Endodermal cell (in vitro differentiated cells): Measurements from ENCODE around the gene ITSN1. TPM values are rescaled to one million over a fixed set of nuclear protein-coding genes. Genes with fewer than 3 reads are reported as not detected.

Experiments used
- DNase-seq: peaks from one replicate; pipeline ENCODE4 v3.0.0-alpha.2; 2017
- H3K27ac ChIP-seq: 2 replicates; pipeline ENCODE4 v1.5.1; 2013; ENCODE audit warnings: mild to moderate bottlenecking, low read depth, low read length, moderate library complexity
- H3K27me3 ChIP-seq: 2 replicates; pipeline ENCODE4 v1.6.1; 2013; ENCODE audit warnings: mild to moderate bottlenecking, low read length, moderate library complexity; ENCODE audit not compliant: insufficient read depth, control insufficient read depth, poor library complexity, severe bottlenecking
- H3K36me3 ChIP-seq: 2 replicates; pipeline ENCODE4 v1.7.0; 2013; ENCODE audit warnings: mild to moderate bottlenecking, low read length, moderate library complexity; ENCODE audit not compliant: control insufficient read depth, insufficient read depth
- H3K4me1 ChIP-seq: one replicate; pipeline ENCODE4 v1.7.0; 2013; ENCODE audit warnings: low read length; ENCODE audit not compliant: control insufficient read depth, insufficient read depth
- H3K4me3 ChIP-seq: 2 replicates; pipeline ENCODE4 v1.5.1; 2013; ENCODE audit warnings: mild to moderate bottlenecking, low read length, moderate library complexity
- H3K9ac ChIP-seq: 2 replicates; pipeline ENCODE4 v1.6.1; 2013; ENCODE audit warnings: mild to moderate bottlenecking, low read length, moderate library complexity; ENCODE audit not compliant: poor library complexity, severe bottlenecking; ENCODE audit errors: extremely low read depth
- H3K9me3 ChIP-seq: 2 replicates; pipeline ENCODE4 v1.6.1; 2013; ENCODE audit warnings: mild to moderate bottlenecking, low read length, moderate library complexity; ENCODE audit not compliant: control insufficient read depth
- H3K27ac Mint-ChIP-seq: 2 replicates; pipeline ENCODE4 v1.8.0; 2020; ENCODE audit warnings: mixed read lengths
- H3K27me3 Mint-ChIP-seq: 2 replicates; pipeline ENCODE4 v1.8.0; 2021; ENCODE audit warnings: mild to moderate bottlenecking, mixed read lengths; ENCODE audit not compliant: insufficient read depth
- H3K36me3 Mint-ChIP-seq: 2 replicates; pipeline ENCODE4 v1.8.0; 2020; ENCODE audit warnings: low read depth, mixed read lengths
- H3K4me1 Mint-ChIP-seq: 2 replicates; pipeline ENCODE4 v1.8.0; 2020; ENCODE audit warnings: mixed read lengths
- H3K4me3 Mint-ChIP-seq: 2 replicates; pipeline ENCODE4 v1.8.0; 2020; ENCODE audit warnings: mild to moderate bottlenecking, moderate library complexity, mixed read lengths
- H3K9me3 Mint-ChIP-seq: 2 replicates; pipeline ENCODE4 v1.8.0; 2020; ENCODE audit warnings: mild to moderate bottlenecking, mixed read lengths
- CTCF ChIP-seq: fragments of 200-600 bp; sonication (generic); conservative IDR thresholded peaks from 2 replicates; pipeline ENCODE4 v1.5.0; 2021; ENCODE audit warnings: antibody characterized with exemption, mild to moderate bottlenecking
- whole genome bisulfite sequencing, 2 experiments: methylation state at CpG; one replicate each; pipeline versions ENCODE4 v1.1.5 to v1.1.7; 2013; ENCODE audit warnings: missing lambda C conversion rate in 2 of 2, mixed read lengths in 1 of 2; ENCODE audit not compliant: insufficient coverage in 1 of 2, insufficient read length in 1 of 2; 5-methylcytosine and 5-hydroxymethylcytosine counted together
- total RNA-seq, 2 donors: library from RNA; stranded (reverse); fragmentation: NEBNext Ultra II Directional in 1 of 2; extraction: Animal tissue kit (Norgen Biotek cat#: 25700) in 1 of 2; gene quantifications; 2 replicates in 1 of 2; 3 replicates in 1 of 2; pipeline ENCODE4 v1.2.1, GENCODE V29; 2021

ITSN1 gene
- total RNA-seq, 2 donors from 2014 or later, result 89.6 to 104 TPM

DNA sequence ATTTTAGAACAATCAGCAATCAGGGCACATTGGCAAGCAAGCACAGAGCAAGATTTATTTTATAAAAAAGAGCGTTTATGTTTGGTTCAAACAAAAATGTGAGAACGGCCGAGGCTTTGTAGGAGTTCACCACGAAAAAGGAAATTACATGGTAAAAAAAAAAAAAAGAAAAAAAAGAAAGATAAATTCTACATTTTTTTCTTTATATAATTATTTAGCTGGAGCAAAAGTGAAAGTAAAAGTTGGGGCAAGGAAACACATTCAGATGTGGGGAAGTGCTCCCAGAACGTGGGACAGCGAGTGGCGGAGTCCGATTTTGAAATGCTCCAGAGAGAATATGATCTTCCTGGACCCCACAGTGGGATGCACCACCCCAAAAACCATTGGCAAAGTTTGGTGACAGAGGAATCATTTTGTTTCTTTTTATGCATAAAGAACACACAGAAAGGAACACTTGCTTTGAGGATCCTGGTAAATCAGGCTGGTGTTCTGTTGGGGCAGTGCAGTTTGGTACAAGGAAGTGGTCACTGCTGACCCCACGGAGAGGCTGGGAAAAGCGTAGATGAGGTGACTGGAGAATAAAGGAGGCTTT lies 289.6 kb downstream of the ITSN1 start:
- DNase-seq, result no peak
- no peak for TF ChIP-seq CTCF
- Mint-ChIP-seq H3K27me3 (no peaks in the 10 kb centered on the region), H3K36me3 (peaks cover 15% of the 10 kb centered on the region), H3K27ac (peak overlapping the region; percentile 94), H3K4me1 (peaks cover 9% of the 10 kb centered on the region), H3K9me3 (peaks cover 11% of the 10 kb centered on the region), H3K4me3 (peak overlapping the region; percentile 69)
- no peaks in the 10 kb centered on the region for H3K27me3 ChIP-seq
- H3K9ac ChIP-seq, result peak overlapping the region; percentile 74
- peak overlapping the region; percentile 86 for H3K4me3 ChIP-seq
- H3K4me1 ChIP-seq, result peaks cover 4% of the 10 kb centered on the region
- H3K36me3 ChIP-seq, result no peaks in the 10 kb centered on the region
- peaks cover 6% of the 10 kb centered on the region for H3K9me3 ChIP-seq
- WGBS, 2 experiments, result 82 to 89% methylated on average over 6 to 9 of the region's 10 CpGs
- H3K27ac ChIP-seq, result peak overlapping the region; percentile 87

DNA sequence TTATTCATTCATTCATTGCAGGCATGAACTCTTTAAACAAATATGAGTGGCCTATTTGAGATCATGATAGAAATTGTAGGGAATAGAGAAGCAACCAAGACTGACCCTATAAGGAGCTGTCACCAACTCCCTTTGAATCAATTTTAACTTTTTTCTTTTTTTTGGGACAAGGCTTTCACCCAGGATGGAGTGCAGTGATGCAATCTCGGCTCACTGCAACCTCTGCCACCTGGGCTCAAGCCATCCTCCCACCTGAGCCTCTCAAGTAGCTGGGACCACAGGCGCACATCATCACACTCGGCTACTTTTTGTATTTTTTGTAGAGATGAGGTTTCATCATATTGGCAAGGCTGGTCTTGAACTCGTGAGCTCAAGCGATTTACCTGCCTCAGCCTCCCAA lies 290.4 kb downstream of the ITSN1 start:
- Histone ChIP-seq H3K36me3 (no peaks in the 10 kb centered on the region), H3K9ac (no peak overlapping the region), H3K9me3 (peaks cover 6% of the 10 kb centered on the region), H3K27ac (peak overlapping the region; percentile 22), H3K27me3 (no peaks in the 10 kb centered on the region), H3K4me3 (peak overlapping the region; percentile 86), H3K4me1 (peaks cover 4% of the 10 kb centered on the region)
- TF ChIP-seq CTCF, result no peak
- peaks cover 15% of the 10 kb centered on the region for H3K36me3 Mint-ChIP-seq
- H3K4me1 Mint-ChIP-seq, result peaks cover 9% of the 10 kb centered on the region
- DNase-seq, result no peak
- no peak overlapping the region for H3K27ac Mint-ChIP-seq
- peaks cover 11% of the 10 kb centered on the region for H3K9me3 Mint-ChIP-seq
- H3K4me3 Mint-ChIP-seq, result peak overlapping the region; percentile 69
- H3K27me3 Mint-ChIP-seq, result no peaks in the 10 kb centered on the region
- WGBS, 2 experiments, result 96 to 100% methylated on average over 5 of the region's 5 CpGs

DNA sequence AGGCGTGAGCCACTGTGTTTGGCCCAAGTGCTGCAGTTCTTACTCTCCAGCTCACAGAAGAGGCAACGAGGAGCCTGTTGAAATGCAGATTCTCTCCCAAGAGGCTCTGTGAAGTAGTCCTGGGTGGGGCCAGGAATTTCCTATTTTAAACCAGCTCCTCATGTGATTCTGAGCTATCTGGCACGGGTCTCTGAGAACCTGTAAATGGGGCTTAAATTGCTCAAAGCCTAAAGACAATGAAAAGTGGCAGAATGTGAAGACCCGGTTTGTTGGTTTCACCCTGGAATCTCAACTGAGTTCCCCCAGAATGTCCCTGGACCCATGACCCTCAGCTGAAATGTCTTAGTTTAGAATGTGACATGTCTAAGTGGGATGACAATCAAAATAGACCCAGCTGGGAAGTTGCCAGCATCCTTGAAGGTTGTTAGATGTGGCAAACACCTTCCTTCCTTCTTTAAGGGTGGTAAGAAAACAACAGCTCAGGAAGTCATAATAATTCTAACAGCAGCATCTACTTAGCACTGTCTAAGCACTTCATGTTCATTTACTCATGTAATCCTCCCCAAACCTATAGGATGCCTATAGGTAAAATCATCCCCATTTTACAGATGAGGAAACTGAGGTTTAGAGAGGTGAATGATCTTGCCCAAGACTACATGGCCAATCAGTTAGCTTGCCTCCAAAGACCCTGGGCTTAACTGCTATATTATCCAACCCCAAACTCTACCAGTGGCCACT lies 294.2 kb downstream of the ITSN1 start:
- H3K27ac ChIP-seq, result no peak overlapping the region
- peak; percentile 75 for DNase-seq
- H3K4me1 ChIP-seq, result peaks cover 4% of the 10 kb centered on the region
- H3K9me3 ChIP-seq, result peaks cover 6% of the 10 kb centered on the region
- H3K36me3 ChIP-seq, result no peaks in the 10 kb centered on the region
- H3K27me3 ChIP-seq, result peaks cover 13% of the 10 kb centered on the region
- Mint-ChIP-seq H3K4me1 (peaks cover 9% of the 10 kb centered on the region), H3K27me3 (no peaks in the 10 kb centered on the region), H3K27ac (no peak overlapping the region), H3K4me3 (no peak overlapping the region), H3K36me3 (peaks cover 30% of the 10 kb centered on the region), H3K9me3 (peaks cover 9% of the 10 kb centered on the region)
- WGBS, 2 experiments, result 66 to 75% methylated on average over 4 of the region's 4 CpGs
- TF ChIP-seq CTCF, result no peak
- no peak overlapping the region for H3K4me3 ChIP-seq
- no peak overlapping the region for H3K9ac ChIP-seq
